ENCODE results near the gene SYNPO2.
"Not testable (repeated sequence)": the region's sequence is repeated elsewhere in the genome, so short reads cannot be mapped to it uniquely, and the experiment has no call there.

The SYNPO2 gene

GRCh38 chr4:118994030-118994429 lies 105.4 kb downstream of the SYNPO2 start:
- DNase-seq (ENCODE audit: low read depth) = no peak
- no peak for TF ChIP-seq CTCF (IDR thresholded peaks at IDR 0.05; ENCODE audit: low read length, missing control alignments)
- H3K4me3 ChIP-seq (replicated peaks; ENCODE audit: low read depth, low read length) = no peak overlapping the region

GRCh38 chr4:118995693-118996391 lies 107.2 kb downstream of the SYNPO2 start:
- no peak overlapping the region for H3K4me3 ChIP-seq (replicated peaks; ENCODE audit: low read depth, low read length)
- no peak for DNase-seq (ENCODE audit: low read depth)
- TF ChIP-seq CTCF (IDR thresholded peaks at IDR 0.05; ENCODE audit: low read length, missing control alignments) = no peak

- DNase-seq (ENCODE audit: low read depth) = no peak
- no peak for TF ChIP-seq CTCF (IDR thresholded peaks at IDR 0.05; ENCODE audit: low read length, missing control alignments)
- no peak overlapping the region for H3K4me3 ChIP-seq (replicated peaks; ENCODE audit: low read depth, low read length)
These were observed 108.9 kb downstream of the SYNPO2 start for GRCh38 chr4:118997601-118998000.

- no peak for DNase-seq (ENCODE audit: low read depth)
- TF ChIP-seq CTCF (IDR thresholded peaks at IDR 0.05; ENCODE audit: low read length, missing control alignments) = no peak
These were observed 111.3 kb downstream of the SYNPO2 start for GRCh38 chr4:118999919-119000318.

GRCh38 chr4:119000400-119000799 lies 111.7 kb downstream of the SYNPO2 start:
- no peak for TF ChIP-seq CTCF (IDR thresholded peaks at IDR 0.05; ENCODE audit: low read length, missing control alignments)
- no peak for DNase-seq (ENCODE audit: low read depth)
- H3K4me3 ChIP-seq (replicated peaks; ENCODE audit: low read depth, low read length) = no peak overlapping the region

More at GRCh38 chr4:118999919-119000318, 111.3 kb downstream of the SYNPO2 start:
- no peak overlapping the region for H3K4me3 ChIP-seq (replicated peaks; ENCODE audit: low read depth, low read length)

- no peak for DNase-seq (ENCODE audit: low read depth)
- no peak overlapping the region for H3K4me3 ChIP-seq (replicated peaks; ENCODE audit: low read depth, low read length)
- no peak for TF ChIP-seq CTCF (IDR thresholded peaks at IDR 0.05; ENCODE audit: low read length, missing control alignments)
These were observed 113.8 kb downstream of the SYNPO2 start for GRCh38 chr4:119002476-119002875.

- H3K4me3 ChIP-seq (replicated peaks; ENCODE audit: low read depth, low read length); DNase-seq (ENCODE audit: low read depth): not testable (repeated sequence)
These were observed 114.3 kb downstream of the SYNPO2 start for GRCh38 chr4:119003001-119003400.
